NCI-H2081 (cell line): Measurements from ENCODE around the gene TJP3.
"Not testable (repeated sequence)": the region's sequence is repeated elsewhere in the genome, so short reads cannot be mapped to it uniquely, and the experiment has no call there.

Source experiments
- DNase-seq, 2 experiments: peaks; one replicate each; lab custom pipeline; 2025; lab: John Stamatoyannopoulos, UW

TJP3 gene, protein sequence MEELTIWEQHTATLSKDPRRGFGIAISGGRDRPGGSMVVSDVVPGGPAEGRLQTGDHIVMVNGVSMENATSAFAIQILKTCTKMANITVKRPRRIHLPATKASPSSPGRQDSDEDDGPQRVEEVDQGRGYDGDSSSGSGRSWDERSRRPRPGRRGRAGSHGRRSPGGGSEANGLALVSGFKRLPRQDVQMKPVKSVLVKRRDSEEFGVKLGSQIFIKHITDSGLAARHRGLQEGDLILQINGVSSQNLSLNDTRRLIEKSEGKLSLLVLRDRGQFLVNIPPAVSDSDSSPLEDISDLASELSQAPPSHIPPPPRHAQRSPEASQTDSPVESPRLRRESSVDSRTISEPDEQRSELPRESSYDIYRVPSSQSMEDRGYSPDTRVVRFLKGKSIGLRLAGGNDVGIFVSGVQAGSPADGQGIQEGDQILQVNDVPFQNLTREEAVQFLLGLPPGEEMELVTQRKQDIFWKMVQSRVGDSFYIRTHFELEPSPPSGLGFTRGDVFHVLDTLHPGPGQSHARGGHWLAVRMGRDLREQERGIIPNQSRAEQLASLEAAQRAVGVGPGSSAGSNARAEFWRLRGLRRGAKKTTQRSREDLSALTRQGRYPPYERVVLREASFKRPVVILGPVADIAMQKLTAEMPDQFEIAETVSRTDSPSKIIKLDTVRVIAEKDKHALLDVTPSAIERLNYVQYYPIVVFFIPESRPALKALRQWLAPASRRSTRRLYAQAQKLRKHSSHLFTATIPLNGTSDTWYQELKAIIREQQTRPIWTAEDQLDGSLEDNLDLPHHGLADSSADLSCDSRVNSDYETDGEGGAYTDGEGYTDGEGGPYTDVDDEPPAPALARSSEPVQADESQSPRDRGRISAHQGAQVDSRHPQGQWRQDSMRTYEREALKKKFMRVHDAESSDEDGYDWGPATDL

DNA sequence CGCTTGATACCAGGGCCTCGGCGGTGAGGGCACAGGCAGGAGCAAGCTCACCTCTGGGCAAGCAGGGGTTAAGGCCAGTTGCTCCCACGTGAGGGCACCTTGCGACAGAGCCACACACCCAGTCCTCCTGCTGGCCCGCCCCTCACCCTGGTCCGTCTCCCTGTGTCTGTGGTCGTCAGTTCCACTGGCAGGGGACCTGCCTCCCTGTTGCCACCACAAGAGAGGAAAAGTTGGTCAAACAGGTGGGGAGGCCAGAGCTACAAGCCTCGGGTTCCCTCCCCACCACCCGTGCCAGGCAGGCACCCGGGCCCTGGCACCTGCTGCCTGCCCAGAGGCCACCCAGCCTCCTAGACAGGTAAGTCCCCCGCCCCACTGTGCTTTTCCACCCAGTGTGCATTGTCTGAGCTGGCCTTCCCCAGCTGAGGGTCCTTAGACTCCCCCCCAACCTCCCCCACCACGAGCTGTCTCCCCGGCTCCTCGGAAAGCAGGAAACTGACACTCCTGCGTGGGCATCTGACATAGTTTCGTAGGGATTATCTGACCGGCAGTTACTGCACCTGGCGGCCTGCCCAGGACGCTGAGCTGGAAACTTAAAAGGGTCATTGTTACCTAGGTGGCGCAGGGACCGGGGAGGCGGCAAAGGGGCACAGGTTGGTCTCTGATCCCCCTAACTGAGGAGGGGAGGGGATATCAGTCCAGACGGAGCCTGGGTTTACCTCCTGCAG lies at the start of gene TJP3:
TJP3 (plus strand) TSS at position 178 of the 725 bp plus-strand sequence. CDS start 20,049 bp downstream, outside the sequence.
- no peak for DNase-seq

DNA sequence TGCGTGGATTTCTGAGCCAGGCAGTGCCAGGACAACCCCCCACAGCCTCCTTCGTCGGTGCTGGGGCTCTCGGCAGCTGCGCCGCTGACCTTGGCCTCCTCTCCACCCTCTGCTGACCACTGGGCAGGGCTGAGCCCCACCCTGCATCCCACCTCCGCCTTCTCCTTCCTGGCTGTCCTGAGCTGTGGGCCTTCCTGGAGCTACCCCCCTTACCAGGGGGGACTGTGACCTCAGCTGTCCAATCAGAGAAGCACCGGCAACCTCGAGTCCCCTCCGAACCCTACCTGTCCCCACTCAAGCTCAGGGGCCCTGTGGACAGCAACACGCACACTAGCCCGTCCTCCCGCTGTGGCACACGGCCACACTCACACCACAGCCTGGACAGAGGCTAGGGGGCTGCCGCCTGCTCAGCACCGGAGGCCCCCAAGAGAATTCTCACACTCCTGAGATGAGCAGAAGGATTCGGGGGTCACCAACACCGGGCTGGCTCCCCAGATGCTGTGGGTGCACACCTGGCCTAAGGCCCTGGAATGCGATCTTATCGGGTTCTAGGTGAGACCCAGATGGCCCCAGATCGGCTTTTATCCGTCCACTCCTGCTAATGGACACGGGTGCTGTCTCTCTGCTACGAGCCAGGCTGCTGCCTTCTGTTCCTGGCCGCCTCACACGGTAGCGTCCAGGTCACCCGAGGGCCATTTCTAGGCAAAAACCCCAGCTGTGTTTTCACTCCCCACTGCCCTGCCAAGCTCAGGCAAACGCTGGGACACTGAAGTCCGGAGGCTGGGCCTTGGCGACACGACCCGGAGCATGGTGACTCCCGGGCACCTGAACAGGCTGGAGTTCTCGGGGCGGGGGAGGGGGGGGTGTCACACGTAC lies 49.1 kb upstream of the TJP3 start:
- no peak for DNase-seq

DNA sequence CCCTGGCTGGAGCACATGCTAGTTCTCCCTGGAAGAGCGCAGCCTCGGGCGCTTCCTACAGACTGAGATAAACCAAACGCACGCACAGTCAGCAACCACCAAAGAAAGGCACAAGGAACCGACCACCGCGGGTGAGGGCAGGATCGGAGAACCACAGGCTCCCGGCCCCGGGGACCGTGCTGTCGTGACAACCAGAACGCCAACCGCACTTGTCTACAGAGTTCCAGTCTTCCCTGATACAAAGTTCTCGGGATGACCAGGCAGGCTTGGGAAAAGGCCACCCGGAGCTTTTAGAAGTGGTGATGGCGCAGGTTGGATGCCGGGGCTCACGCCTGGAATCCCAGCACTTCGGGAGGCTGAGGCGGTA lies 48.5 kb upstream of the TJP3 start:
- DNase-seq, result no peak

DNA sequence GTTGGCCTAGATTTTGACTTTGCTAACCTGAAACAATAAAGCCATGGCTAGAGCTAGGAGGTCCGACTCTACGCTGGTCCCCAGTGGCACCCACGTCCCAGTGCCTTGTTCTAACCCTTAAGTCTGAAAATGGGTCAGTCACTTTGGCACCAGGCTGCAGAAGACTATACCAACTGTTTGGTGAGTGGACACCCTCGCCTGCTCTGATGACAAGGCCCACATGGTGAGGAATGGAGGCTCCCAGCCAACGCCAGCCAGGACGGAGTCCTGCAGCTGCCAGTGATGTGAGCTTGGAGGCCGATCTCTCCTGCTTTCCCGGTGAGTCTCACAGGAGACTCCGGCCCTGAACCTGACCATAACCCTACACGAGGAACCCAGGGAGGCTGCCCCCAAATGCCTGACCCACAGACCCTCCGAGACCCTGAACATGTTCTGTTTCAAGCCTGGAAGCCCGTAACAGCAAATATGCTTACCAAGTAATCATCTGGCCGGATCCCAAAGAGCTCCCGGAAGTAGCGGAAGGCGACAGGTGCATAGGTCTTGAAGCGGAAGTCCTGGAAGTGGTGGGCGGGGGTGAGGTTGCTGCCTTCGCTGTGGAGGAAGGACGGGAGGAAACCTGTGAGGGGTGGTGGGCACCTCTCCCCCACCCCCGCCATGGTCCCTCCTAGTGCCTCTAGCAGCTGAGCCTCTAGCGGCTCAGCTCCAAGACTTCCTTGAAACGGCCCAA lies 47.5 kb upstream of the TJP3 start:
- no peak for DNase-seq

DNA sequence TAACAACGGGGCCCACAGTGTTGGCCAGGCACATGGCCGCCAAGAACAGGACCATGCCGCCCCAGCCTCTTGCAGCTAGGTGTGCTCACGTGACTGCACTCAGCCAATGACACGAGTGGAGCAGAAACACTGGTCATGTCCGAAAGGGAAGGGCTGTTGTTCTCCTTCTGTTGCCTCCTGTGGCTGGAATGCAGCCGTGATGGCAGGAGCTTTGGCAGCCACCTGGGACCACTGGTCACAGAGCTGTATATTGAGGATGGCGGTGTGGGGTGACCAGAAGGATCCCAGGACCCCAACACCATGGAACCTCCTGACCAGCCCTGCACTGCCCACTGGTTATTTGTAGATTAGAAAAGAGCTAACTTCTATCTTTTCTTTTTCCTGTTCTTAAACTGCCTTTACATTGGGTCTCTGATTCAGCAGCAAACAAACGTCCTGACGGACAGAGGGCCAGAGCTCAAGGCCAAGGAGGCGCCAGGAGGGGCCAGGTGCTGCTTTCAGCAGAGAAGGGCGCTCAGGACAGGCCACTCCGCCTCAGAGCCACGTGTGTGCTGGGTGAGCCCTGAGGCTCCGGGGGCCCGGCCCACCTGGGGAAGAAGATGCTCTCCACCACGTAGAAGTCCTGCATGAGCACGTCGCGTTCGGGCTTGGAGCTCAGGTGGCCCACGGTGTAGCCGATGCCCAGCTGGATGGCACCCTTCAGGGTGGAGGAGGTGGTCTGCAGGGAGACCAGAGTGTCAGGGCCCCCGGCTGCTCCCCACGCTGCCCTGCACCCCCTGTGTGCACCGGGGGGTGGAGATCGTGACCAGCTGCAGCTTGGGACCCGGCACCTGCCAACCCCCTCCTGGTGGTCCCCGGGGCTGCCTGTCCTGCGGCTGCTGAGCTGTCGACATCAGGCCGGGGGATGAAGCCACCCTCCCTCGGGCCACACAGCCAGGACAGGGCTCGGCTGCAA lies 46.6 kb upstream of the TJP3 start:
- DNase-seq, result no peak

DNA sequence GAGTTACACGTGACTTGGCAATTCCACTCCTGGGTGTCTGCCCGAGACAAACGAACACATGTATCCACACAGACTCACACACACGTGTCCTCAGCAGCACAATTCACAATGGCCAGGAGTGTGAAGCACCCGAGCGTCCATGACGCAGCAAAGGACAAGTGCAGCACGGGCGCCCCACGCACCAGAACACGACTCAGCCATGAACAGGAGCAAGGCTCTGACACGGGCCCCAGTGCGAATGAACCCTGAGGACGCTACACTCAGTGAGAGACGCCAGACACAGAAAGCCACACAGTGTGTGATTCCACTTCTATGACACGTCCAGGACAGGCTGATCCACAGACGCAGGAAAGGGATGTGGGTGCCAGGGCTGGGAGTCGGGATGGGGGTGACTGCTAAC lies 44.3 kb upstream of the TJP3 start:
- DNase-seq, result no peak

DNA sequence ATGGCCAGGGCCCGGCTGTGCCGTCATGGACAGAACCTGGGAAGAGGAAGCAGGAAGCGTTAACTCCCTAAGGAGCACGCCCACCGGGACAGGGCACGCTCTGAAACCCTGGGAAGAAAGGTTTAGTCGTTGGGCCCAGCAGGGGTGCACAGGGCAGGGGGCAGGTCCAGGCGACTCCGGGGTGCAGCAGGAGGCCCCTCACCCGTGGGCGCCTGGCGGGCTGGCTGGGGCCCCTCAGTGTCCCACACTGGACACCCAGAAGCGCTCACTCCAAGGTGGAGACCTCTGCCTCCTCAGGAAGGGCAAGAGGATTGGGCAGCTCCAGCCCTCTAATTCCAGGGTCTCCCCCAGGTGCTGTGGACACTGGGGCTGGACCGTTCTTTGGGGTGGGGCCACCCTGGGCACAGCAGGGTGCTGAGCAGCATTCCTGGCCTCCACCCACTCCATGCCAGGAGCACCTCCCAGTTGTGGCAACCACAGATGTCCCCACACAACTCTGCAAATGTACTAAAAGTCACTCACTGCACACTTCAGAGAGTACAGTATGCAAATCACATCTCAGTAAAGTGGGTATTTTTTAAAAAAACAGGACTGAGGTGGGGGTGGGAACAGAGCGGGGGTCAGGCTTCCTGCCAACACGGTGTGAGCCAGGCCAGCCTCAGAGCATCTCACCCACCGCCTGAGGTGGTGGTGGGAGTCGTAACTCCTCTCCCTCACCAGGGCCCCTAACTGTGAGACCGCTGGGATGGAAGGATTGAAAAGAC lies 43.1 kb upstream of the TJP3 start:
- no peak for DNase-seq

DNA sequence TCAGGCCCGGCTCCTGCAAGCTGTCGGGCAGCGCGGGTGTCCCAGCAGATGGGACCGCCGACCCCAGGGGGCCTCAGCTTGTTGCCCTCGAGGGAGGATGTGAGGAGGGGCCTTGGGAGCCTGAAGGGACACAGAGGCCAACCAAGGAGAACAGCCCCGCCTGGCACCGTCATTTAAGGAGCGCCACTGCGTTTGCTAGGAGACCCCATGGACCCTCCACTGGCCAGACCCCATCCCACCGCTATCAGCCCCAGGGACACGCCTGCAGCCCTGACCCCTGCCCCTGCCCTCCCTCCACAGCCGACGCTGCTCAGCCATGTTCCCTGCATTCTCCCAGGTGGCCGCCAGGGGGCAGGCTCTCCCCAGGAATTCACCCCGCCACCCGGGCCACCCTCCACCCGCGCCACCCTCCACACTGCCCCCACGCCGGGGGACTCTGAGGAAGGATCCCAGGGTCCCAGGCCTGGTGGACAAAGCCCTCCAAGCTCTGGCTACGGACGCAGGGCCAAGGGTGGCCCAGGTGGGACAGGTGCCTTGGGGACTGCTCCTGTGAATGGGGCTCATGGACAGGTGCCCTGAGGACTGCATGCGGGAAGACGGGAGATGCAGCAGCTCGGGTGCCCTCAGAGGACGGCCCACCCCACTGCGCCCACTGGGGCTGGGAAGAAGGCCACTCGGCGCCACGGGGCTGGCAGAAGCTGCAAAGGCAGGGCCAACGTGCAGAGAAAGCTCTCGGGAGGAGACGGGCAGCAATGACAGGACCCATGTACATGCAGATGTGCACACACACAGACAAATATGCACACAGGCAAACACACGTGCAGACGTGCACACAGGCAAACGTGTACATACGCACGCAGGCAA lies 42.3 kb upstream of the TJP3 start:
- no peak for DNase-seq

DNA sequence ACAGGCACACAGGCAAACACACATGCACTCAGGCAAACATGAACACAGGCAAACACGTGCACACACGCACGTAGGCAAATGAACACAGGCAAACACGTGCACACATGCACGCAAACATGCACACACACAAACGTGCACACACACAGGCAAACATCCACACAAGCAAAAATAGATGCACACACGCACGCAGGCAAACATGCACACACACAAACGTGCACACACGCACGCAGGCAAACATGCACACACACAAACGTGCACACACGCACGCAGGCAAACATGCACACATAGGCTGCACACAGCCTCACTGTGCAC lies 41.7 kb upstream of the TJP3 start:
- DNase-seq, result not testable (repeated sequence)

DNA sequence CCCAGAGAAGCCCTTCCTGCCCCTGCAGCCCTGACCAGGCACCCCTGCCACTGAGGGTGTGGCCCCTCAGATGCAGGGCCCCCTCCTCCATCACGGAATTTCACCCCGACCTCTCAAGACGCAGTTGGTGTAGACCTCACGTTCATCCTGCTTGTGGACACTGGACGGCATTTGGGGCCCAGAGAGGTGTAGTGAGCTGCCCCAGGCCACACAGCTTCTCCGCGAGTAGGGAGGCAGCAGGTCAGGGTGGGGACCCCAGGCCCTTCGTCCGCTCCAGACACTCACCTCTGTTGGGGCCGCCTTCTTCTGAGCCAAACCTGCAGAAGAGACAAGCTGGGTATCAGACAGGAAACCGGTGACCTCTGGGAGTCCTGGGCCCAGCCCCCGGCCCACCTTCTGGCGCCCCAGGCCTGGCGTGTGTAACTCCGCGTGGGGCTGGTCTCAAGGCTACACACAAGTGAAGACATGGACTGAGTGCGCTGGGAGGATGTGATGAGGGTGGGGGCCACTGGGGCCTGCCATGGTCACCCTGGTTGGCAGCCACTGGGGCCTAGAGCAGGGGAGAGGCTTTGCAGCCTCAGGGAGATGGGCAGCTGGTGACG lies 41.0 kb upstream of the TJP3 start:
- no peak for DNase-seq

DNA sequence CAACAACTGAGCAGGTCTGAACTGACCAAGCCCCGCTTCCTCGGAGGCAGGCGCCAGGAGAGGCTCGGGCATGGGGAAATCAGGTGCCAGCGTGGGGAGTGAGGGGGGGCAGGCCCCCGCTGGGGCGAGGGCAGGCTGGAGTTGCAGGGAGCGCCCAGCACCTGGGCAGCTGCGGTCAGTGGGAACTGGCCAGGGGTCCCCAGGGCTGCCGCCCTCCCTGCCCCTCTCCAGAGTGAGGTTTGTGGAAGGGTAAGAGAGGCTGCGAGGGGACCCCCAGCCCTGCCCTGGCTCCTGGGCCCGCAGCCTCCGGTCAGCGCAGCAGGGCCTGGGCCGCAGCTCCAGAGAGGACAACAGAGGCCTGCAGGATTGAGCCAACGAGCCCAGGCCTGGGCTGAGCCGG lies 40.4 kb upstream of the TJP3 start:
- DNase-seq, result no peak

DNA sequence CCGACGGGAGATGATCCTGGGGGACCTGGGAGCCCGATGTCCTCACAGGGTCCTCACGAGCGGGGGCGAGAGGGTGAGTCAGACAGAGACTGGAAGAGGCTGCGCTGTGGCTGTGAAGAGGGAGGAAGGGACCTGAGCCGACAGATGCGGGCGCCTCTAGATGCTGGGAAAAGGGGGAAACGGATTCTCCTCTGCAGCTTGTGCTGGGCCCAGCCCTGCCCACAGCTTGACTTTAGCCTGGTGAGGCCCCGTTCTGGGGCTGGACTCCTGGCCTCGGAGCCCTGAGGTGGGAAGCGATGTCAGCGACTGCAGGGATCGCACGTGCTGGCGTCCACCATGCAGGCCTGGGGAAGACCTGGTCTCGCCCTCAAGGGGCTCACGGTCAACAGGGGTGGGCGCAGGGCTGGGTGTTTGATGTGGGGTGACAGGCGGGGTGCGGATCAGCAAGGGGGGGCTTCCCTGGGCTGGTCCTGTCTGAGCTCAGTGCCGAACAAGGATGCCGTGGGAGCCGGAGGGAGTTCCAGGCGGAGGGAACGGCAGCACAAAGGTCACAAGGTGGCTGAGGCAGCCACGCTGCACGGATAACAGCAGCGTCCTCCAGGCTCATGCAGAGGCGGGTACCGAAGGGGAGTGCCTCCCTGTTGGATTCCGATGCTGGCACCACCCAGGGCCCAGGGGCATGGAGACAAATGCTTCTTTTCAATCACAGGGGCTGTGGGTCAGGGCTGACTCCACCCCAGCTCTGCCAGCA lies 39.7 kb upstream of the TJP3 start:
- DNase-seq, result no peak

DNA sequence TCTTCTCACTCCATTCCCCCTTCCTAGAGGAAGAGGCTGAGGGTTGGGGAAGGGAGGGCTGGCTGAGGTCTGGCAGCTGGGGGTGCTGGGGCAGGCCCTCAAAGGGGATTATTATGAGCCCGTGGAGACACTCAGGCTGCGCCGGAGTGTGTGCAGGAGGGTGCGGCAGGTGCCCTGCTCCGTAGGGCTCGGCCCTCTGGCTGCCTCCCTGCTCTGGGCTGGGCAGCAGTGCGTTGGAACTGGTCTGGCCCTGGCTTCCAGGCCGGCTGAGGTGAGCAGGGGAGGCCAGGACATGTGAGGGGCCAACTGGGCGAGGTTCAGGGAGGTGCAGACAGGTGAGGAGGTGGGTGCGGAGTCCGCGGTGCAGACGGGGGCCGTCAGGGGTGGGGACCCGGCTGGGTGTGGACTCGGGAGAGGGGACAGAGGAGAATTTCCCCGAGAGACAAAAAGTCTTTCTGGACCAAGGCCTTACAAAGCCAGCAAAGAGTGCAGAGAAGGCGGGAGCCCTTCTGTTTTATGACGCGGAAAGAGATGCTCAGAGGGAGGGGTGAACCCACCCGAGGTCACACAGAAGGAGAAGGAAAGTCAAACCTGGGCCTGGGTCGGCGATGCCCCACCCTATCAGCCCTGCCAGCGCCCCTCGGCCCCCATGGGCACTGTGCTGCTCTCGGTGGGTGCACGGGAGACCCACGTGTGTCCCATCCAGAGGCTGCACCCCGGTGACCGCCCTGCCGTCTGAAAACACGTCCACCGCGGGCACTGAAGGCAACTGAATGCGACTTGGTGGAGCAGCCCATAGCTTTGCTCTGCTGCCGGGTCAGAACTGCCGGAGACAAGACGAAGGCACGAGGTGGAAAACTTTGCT lies 38.9 kb upstream of the TJP3 start:
- no peak for DNase-seq

DNA sequence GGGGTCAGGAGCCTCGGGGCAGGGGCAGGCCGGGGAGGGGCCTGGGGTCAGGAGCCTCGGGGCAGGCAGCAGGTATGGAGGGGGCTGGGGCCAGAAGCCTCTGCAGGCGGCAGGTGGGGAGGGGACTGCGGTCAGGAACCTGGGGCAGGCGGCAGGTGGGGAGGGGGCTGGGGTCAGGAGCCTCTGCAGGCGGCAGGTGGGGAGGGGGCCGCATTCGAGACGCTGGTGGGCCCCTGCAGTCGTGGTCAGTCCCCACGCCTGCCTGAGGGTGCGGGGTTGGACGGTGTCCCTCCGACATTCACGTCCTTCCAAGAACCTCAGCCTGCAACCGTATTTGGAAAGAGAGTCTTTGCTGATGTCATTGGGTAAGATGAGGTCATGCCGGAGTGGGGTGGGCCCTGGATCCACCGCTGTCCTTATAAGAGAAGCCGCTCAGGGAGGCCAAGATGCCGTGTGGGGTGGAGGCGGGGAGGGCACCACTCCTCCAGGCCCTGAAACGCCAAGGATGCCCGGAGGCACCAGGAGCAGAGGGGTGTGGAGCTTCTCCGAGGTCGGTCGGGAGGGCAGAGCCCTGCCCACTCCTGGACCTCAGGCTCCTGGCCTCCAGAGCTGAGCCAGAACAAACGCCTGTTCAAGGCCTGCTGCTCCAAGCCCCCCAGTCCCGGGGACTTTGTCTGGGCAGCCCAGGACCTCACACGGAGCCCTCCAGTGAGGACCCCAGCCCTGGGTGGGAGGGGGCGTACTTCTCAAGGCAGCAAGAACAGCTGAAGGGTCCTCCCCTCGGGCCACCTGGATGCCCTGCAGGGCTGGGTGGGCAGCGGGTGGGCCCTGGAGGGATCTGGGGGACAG lies 38.0 kb upstream of the TJP3 start:
- no peak for DNase-seq
